ENCODE results near the gene NEDD8. TPM values are rescaled to one million over a fixed set of nuclear protein-coding genes. Genes with fewer than 3 reads are reported as not detected.
A peak's percentile ranks its signal among the peaks of the same experiment; 100 is the strongest.

NEDD8 gene
- total and polyA plus RNA-seq, 2 of the 4 experiments (the other 2 are of a cell fraction), result 167 to 375 TPM

DNA sequence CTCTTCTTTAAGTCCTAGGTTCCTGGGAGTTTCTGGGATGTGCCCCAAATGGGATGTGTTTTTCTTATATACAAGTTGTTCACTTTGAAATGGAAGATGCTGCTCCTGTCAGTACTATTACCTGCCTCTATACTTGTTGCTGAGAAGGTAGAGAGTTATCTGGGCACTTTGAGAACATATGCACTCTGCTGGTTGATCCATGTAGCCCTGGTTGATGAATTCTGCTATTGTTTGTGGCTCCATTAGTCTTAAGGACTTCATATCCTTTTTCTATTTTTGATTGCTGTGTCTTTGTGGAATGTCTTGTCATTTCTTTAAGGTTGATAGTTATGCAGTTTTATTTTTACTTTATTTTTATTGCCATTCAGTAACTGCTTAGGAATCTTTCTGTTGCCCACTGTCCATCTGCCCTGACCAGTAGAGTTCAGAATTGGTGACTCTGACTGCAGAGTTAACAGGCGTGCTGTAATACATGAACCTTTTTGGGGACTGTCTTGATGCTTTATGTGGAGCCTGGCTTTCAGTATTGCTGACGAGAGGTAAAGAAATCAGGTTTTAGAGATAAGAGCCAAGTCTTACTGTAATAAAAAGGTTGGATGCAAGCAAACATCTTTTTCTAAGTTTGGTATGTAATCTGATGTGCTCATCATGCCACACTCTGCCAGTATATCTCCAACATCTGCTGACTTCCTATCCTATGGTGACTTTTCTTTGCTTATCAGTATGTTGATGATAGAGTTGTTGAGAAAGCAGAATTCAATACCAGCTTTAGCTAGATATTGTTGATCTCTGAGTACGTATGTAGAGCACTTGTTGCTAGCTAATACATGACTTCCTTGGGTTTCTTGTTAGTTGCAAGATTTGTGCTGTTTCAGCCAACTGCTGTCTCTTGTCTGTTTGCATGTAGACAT is 2.2 kb upstream of the NEDD8 start:
- CTCF ChIA-PET, result no interaction called here
- BruUV-seq (replicated peaks), result no TSS peak
- no peak overlapping the region for H2BK15ac ChIP-seq (ENCODE audit: low read depth, low read length)
- TF ChIP-seq CHD1 (IDR thresholded peaks at IDR 0.05; ENCODE audit: low read depth, low read length) (no peak), BHLHE40 (IDR thresholded peaks at IDR 0.05; ENCODE audit: low read depth, low read length) (no peak), MAZ (IDR thresholded peaks at IDR 0.05; ENCODE audit: borderline replicate concordance, low read depth, low read length) (no peak), RFX5 (IDR thresholded peaks at IDR 0.05; ENCODE audit: low read depth, low read length) (no peak), NFE2L2 (IDR thresholded peaks at IDR 0.05; ENCODE audit: low read depth, low read length) (no peak), CEBPB (IDR thresholded peaks at IDR 0.05; ENCODE audit: low read depth, low read length) (no peak), CTCF (conservative IDR thresholded peaks at IDR 0.05; ENCODE audit: low read depth, low read length) (no peak), SMC3 (IDR thresholded peaks at IDR 0.05; ENCODE audit: low read depth, low read length) (no peak), RCOR1 (IDR thresholded peaks at IDR 0.05; ENCODE audit: insufficient replicate concordance, low read length) (no peak), RAD21 (IDR thresholded peaks at IDR 0.05; ENCODE audit: low read length) (no peak), MAFK (IDR thresholded peaks at IDR 0.05; ENCODE audit: low read depth, low read length) (no peak), FOS (IDR thresholded peaks at IDR 0.05; ENCODE audit: low read depth, low read length) (no peak)
- TF ChIP-seq, protein P1, sequence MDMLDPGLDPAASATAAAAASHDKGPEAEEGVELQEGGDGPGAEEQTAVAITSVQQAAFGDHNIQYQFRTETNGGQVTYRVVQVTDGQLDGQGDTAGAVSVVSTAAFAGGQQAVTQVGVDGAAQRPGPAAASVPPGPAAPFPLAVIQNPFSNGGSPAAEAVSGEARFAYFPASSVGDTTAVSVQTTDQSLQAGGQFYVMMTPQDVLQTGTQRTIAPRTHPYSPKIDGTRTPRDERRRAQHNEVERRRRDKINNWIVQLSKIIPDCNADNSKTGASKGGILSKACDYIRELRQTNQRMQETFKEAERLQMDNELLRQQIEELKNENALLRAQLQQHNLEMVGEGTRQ (IDR thresholded peaks at IDR 0.05; ENCODE audit: low read depth, low read length), result no peak
- TF ChIP-seq, protein P2, sequence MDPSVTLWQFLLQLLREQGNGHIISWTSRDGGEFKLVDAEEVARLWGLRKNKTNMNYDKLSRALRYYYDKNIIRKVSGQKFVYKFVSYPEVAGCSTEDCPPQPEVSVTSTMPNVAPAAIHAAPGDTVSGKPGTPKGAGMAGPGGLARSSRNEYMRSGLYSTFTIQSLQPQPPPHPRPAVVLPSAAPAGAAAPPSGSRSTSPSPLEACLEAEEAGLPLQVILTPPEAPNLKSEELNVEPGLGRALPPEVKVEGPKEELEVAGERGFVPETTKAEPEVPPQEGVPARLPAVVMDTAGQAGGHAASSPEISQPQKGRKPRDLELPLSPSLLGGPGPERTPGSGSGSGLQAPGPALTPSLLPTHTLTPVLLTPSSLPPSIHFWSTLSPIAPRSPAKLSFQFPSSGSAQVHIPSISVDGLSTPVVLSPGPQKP (IDR thresholded peaks at IDR 0.05; ENCODE audit: borderline replicate concordance, low read depth, low read length), result no peak

More for the DNA sequence above, 2.2 kb upstream of the NEDD8 start:
- Histone ChIP-seq H3K4me3 (ENCODE audit: insufficient read depth, low read depth, low read length) (no peak overlapping the region), H3K27ac (ENCODE audit: insufficient read depth, low read length) (no peak overlapping the region), H2AFZ (replicated peaks; ENCODE audit: low read length, poor library complexity) (no peak overlapping the region), H3K36me3 (ENCODE audit: control insufficient read depth, insufficient read depth, low read length) (peaks cover 28% of the 10 kb centered on the region), H3K4me1 (ENCODE audit: control insufficient read depth, insufficient read depth, low read length) (peaks cover 8% of the 10 kb centered on the region), H4K91ac (ENCODE audit: insufficient read depth, low read depth, low read length) (no peak overlapping the region), H2BK5ac (ENCODE audit: low read depth, low read length, poor library complexity, severe bottlenecking) (no peak overlapping the region), H3K4me2 (ENCODE audit: low read depth, low read length) (no peak overlapping the region; the same call in 1 of the 2 replicates), H2AK5ac (ENCODE audit: low read depth, low read length) (no peak overlapping the region), H3K23ac (ENCODE audit: low read depth, low read length) (0 out of 2 replicates have a peak overlapping the region, but pooled peaks have one; percentile 36), H3K9me3 (ENCODE audit: control insufficient read depth, insufficient read depth, low read length) (no peaks in the 10 kb centered on the region), H4K20me1 (ENCODE audit: insufficient read depth, low read length) (no peaks in the 10 kb centered on the region), H3K4ac (ENCODE audit: low read depth, low read length) (no peak overlapping the region), H4K8ac (ENCODE audit: low read depth in 2 of 2, low read length in 2 of 2) (no peak overlapping the region), H3K9ac (ENCODE audit: low read depth, low read length) (no peak overlapping the region), H3K27me3 (ENCODE audit: control insufficient read depth, insufficient read depth, low read length) (no peaks in the 10 kb centered on the region), H3K18ac (ENCODE audit: low read depth, low read length) (no peak overlapping the region), H3K9me1 (ENCODE audit: insufficient read depth, low read length) (peaks cover 19% of the 10 kb centered on the region), H4K5ac (ENCODE audit: low read depth, low read length) (no peak overlapping the region), H3K56ac (ENCODE audit: extremely low read depth, insufficient read depth, low read length) (no peak overlapping the region), H2BK120ac (ENCODE audit: low read depth, low read length) (no peak overlapping the region), H2AK9ac (replicated peaks; ENCODE audit: low read depth, low read length, poor library complexity) (no peak overlapping the region), H3K14ac (replicated peaks; ENCODE audit: low read depth, low read length) (no peak overlapping the region), H3K79me1 (ENCODE audit: low read depth in 1 of 2, low read length in 2 of 2) (peaks cover 48 to 85% of the 10 kb centered on the region in 2 experiments), H2BK20ac (ENCODE audit: low read depth, low read length) (no peak overlapping the region)
- in situ Hi-C loops (cut with MboI; ENCODE audit: low sequenced_read_pairs), result loop anchor here (10.0 kb wide), 1 partner anchor 200 kb away; no protein-coding TSS in a partner anchor
- POLR2A ChIA-PET (ENCODE audit: unreplicated experiment), result interaction anchor here (1.2 kb wide), 1 partner anchor 8 kb away, joined by 3 read pairs; the partner anchor contains the start of gene TINF2
- 71% methylated on average over 1 of the region's 3 CpGs; no CpG with 5 or more reads in 1 of the 2 experiments for WGBS, 2 experiments (ENCODE audit: extremely low coverage in 2 of 2, insufficient read length in 1 of 2)
- DNase-seq (no peak), ATAC-seq (ENCODE audit: low read depth) (no peak)
- intact Hi-C loops (cut with micrococcal nuclease), result no loop called here
- dilution Hi-C loops (cut with HindIII; ENCODE audit: low sequenced_read_pairs, unreplicated experiment), result no loop called here

Measured in IMR-90 (cell line).